Psoas muscle (tissue), 8 donors: Measurements from ENCODE around the gene NOTUM. TPM values are rescaled to one million over a fixed set of nuclear protein-coding genes. Genes with fewer than 3 reads are reported as not detected.

ENCODE experiments used
- ATAC-seq, 4 donors: fragments of 200-7000 bp; cut with Tn5 transposase; one replicate each; pipeline ENCODE4 v1.9.1; 2020; ENCODE audit warnings: moderate library complexity in 3 of 4, mild to moderate bottlenecking in 2 of 4
- DNase-seq, 2 donors: peaks; one replicate each; pipeline ENCODE4 v3.0.0-alpha.2; 2020
- H3K27ac ChIP-seq: fragments of 200-600 bp; one replicate; pipeline ENCODE4 v1.8.0; 2022
- H3K27me3 ChIP-seq, 3 donors: fragments of 200-600 bp in 1 of 3; one replicate each; pipeline versions ENCODE4 v1.6.1 to v1.8.0; 2013 to 2022; ENCODE audit warnings: low read length in 2 of 3, mild to moderate bottlenecking in 2 of 3, moderate library complexity in 1 of 3; ENCODE audit not compliant: insufficient read depth in 3 of 3
- H3K36me3 ChIP-seq, 2 donors: fragments of 200-600 bp in 1 of 2; one replicate each; pipeline versions ENCODE4 v1.6.1 to v1.8.0; 2013 to 2022; ENCODE audit warnings: low read depth in 1 of 2, mild to moderate bottlenecking in 1 of 2, moderate library complexity in 1 of 2; ENCODE audit not compliant: insufficient read depth in 1 of 2
- H3K4me1 ChIP-seq: fragments of 200-600 bp; one replicate; pipeline ENCODE4 v1.8.0; 2022
- H3K4me3 ChIP-seq: fragments of 200-600 bp; one replicate; pipeline ENCODE4 v1.8.0; 2022; ENCODE audit warnings: mild to moderate bottlenecking
- H3K9me3 ChIP-seq: fragments of 200-600 bp; one replicate; pipeline ENCODE4 v1.8.0; 2022
- CTCF ChIP-seq: fragments of 200-600 bp; IDR thresholded peaks from one replicate; pipeline ENCODE4 v1.8.0; 2022; ENCODE audit warnings: antibody characterized with exemption
- WGBS, 3 donors: extraction: QIAGEN DNeasy Blood & Tissue Kit; methylation state at CpG; one replicate each; pipeline versions ENCODE4 v1.1.6 to v1.1.7; 2013; 5-methylcytosine and 5-hydroxymethylcytosine counted together
- intact Hi-C, 2 donors: fragments of 100-400 bp; cut with DNase I; formaldehyde crosslinking; loops; one replicate each; pipeline versions ENCODE4 v1.11.0 to v1.14.2; 2022
- polyA plus RNA-seq, 3 donors: library from polyadenylated mRNA; stranded (reverse); fragments of 200-250 nt; gene quantifications; one replicate each; pipeline ENCODE4 v1.2.3, GENCODE V29; 2013
- total RNA-seq, 4 donors: library from RNA; stranded (reverse); fragmentation: NEBNext Ultra II Directional in 2 of 4; extraction: Animal tissue kit (Norgen Biotek cat#: 25700) in 2 of 4; gene quantifications; one replicate each; pipeline versions ENCODE4 v1.2.1 to v1.2.4, GENCODE V29; 2021 to 2023
- donor health status: healthy with polysubstance abuse.
- donor health status: DM: no; HTN: no; CAD: no; lungs with moderate emphysema.
- donor health status: Bipolar disorder and iron deficiency.
- donor health status: healthy.
- donor health status: DM: yes; HTN: yes; CAD: no.
- donor health status: DM: no; HTN: no; CAD: no.
- donor health status: DM: no; HTN: no; CAD: no.
- donor health status: DM: yes; HTN: yes; CAD: no.

The NOTUM gene
- total and polyA plus RNA-seq, 7 donors: 0.25 to 1.9 (median 0.92) TPM

GRCh38 chr17:81908793-81909192 lies 52.2 kb downstream of the NOTUM start:
- no peak for ATAC-seq
- DNase-seq: no peak
- intact Hi-C loops: no loop called here
- no peak overlapping the region for H3K27ac ChIP-seq
- no peak overlapping the region for H3K4me3 ChIP-seq
- no peaks in the 10 kb centered on the region for H3K9me3 ChIP-seq
- peaks cover 0 to 45% of the 10 kb centered on the region in 2 donors for H3K36me3 ChIP-seq
- H3K4me1 ChIP-seq: peaks cover 23% of the 10 kb centered on the region
- TF ChIP-seq CTCF: no peak
- WGBS, 3 donors: 93 to 94% (median 93%) methylated on average over 11 of the region's 11 CpGs
- H3K27me3 ChIP-seq: no peaks in the 10 kb centered on the region

- peak; percentile 57 to 83 (median 80) for ATAC-seq
- peaks cover 0 to 32% of the 10 kb centered on the region in 2 donors for H3K36me3 ChIP-seq
Observed at GRCh38 chr17:81907219-81908145, 53.5 kb downstream of the NOTUM start.

GRCh38 chr17:81906476-81907218 lies 54.3 kb downstream of the NOTUM start:
- intact Hi-C loops: no loop called here
- TF ChIP-seq CTCF: no peak
- H3K36me3 ChIP-seq: peaks cover 0 to 26% of the 10 kb centered on the region in 2 donors

More at GRCh38 chr17:81907219-81908145, 53.5 kb downstream of the NOTUM start:
- no peak overlapping the region for H3K4me3 ChIP-seq
- H3K4me1 ChIP-seq: peaks cover 23% of the 10 kb centered on the region
- peak; percentile 39 to 89 for DNase-seq
- no peaks in the 10 kb centered on the region for H3K9me3 ChIP-seq
- no peak for TF ChIP-seq CTCF
- H3K27me3 ChIP-seq: no peaks in the 10 kb centered on the region
- intact Hi-C loops: no loop called here
- H3K27ac ChIP-seq: peak overlapping the region; percentile 65
- WGBS, 3 donors: 52 to 59% (median 54%) methylated on average over 23 to 26 of the region's 26 CpGs

GRCh38 chr17:81905993-81906392 lies 55.0 kb downstream of the NOTUM start:
- Histone ChIP-seq H3K9me3 (no peaks in the 10 kb centered on the region), H3K27me3 (no peaks in the 10 kb centered on the region), H3K4me1 (peaks cover 23% of the 10 kb centered on the region), H3K36me3 (peaks cover 0 to 27% of the 10 kb centered on the region in 2 donors), H3K27ac (no peak overlapping the region), H3K4me3 (no peak overlapping the region)
- no peak for TF ChIP-seq CTCF
- ATAC-seq (no peak), DNase-seq (no peak)
- 93 to 96% (median 93%) methylated on average over 10 of the region's 10 CpGs for WGBS, 3 donors
- intact Hi-C loops: no loop called here

More at GRCh38 chr17:81906476-81907218, 54.3 kb downstream of the NOTUM start:
- Histone ChIP-seq H3K27me3 (no peaks in the 10 kb centered on the region), H3K27ac (peak overlapping the region; percentile 65), H3K4me1 (peaks cover 23% of the 10 kb centered on the region), H3K4me3 (no peak overlapping the region), H3K9me3 (no peaks in the 10 kb centered on the region)
- WGBS, 3 donors: 82 to 89% (median 86%) methylated on average over 14 to 15 of the region's 15 CpGs
- ATAC-seq (peak in 1 of 4 donors; percentile 0), DNase-seq (peak in 1 of 2 donors; percentile 12)
